ENCODE measurements around the gene PCSK6.

- no peak for TF ChIP-seq CTCF (IDR thresholded peaks at IDR 0.05)
- no peak for TF ChIP-seq EP300 (IDR thresholded peaks at IDR 0.05)
These were observed 34.0 kb upstream of the PCSK6 start for GRCh38 chr15:101523560-101523940.
